ENCODE data around the gene TBCEL. TPM values are rescaled to one million over a fixed set of nuclear protein-coding genes. Genes with fewer than 3 reads are reported as not detected.
"Not testable (repeated sequence)": the region's sequence is repeated elsewhere in the genome, so short reads cannot be mapped to it uniquely, and the experiment has no call there.

TBCEL gene
- total and polyA plus RNA-seq, 3 donors from 2014 or later: 38.2 to 42.9 (median 42.7) TPM

DNA sequence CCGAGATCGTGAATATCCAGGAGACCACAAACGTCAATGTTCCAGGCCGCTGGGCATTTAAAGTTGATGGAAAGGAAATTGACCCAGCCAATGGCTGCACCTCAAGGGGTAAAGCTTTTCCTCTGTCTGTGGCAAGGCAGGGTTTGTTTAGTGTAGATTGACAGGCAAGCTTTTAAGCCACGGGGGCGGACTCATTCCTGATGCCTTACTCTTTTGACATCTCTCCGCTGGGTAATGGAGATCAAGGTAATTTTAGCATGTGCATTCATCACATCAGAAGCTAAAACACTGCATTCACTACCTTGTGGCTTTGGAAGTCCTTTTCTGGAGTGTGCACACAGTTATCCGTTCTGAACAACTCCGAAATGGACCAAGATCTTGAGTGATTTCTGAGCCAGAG lies 89.7 kb downstream of the TBCEL start:
- no peak for TF ChIP-seq POLR2A (IDR thresholded peaks at IDR 0.05)
- TF ChIP-seq, protein P1, sequence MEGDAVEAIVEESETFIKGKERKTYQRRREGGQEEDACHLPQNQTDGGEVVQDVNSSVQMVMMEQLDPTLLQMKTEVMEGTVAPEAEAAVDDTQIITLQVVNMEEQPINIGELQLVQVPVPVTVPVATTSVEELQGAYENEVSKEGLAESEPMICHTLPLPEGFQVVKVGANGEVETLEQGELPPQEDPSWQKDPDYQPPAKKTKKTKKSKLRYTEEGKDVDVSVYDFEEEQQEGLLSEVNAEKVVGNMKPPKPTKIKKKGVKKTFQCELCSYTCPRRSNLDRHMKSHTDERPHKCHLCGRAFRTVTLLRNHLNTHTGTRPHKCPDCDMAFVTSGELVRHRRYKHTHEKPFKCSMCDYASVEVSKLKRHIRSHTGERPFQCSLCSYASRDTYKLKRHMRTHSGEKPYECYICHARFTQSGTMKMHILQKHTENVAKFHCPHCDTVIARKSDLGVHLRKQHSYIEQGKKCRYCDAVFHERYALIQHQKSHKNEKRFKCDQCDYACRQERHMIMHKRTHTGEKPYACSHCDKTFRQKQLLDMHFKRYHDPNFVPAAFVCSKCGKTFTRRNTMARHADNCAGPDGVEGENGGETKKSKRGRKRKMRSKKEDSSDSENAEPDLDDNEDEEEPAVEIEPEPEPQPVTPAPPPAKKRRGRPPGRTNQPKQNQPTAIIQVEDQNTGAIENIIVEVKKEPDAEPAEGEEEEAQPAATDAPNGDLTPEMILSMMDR (IDR thresholded peaks at IDR 0.05): no peak
- no peak for DNase-seq
- Histone ChIP-seq H3K4me3 (no peak overlapping the region), H3K4me1 (peaks cover 7% of the 10 kb centered on the region), H3K27ac (no peak overlapping the region), H3K36me3 (ENCODE audit: low read depth, missing control alignments) (no peaks in the 10 kb centered on the region), H3K27me3 (no peaks in the 10 kb centered on the region), H3K9me3 (no peaks in the 10 kb centered on the region)
- WGBS, 2 donors: 78 to 85% methylated on average over 9 of the region's 9 CpGs
- intact Hi-C loops (cut with DNase I; ENCODE audit: low total_unique reads): loop anchor here (5.0 to 10.0 kb wide), 2 partner anchors 159 to 426 kb away; no protein-coding TSS in a partner anchor

GRCh38 chr11:121115024-121115423 lies 91.1 kb downstream of the TBCEL start:
- not testable (repeated sequence) for H3K4me1 ChIP-seq; H3K9me3 ChIP-seq; H3K36me3 ChIP-seq (ENCODE audit: low read depth, missing control alignments); H3K27ac ChIP-seq; H3K4me3 ChIP-seq; H3K27me3 ChIP-seq; DNase-seq
- WGBS, 2 donors: 63 to 94% methylated on average over 1 of the region's 1 CpG
- intact Hi-C loops (cut with DNase I; ENCODE audit: low total_unique reads): loop anchor here (10.0 kb wide), 1 partner anchor 160 kb away; no protein-coding TSS in a partner anchor

- no peaks in the 10 kb centered on the region for H3K4me1 ChIP-seq
- no peak for DNase-seq
- TF ChIP-seq POLR2A (IDR thresholded peaks at IDR 0.05): no peak
- 71 to 77% methylated on average over 6 of the region's 6 CpGs for WGBS, 2 donors
- H3K4me3 ChIP-seq: no peak overlapping the region
- no peak overlapping the region for H3K27ac ChIP-seq
- intact Hi-C loops (cut with DNase I; ENCODE audit: low total_unique reads): loop anchor here (10.0 kb wide), 1 partner anchor 163 kb away; no protein-coding TSS in a partner anchor
- H3K36me3 ChIP-seq (ENCODE audit: low read depth, missing control alignments): no peaks in the 10 kb centered on the region
- no peaks in the 10 kb centered on the region for H3K9me3 ChIP-seq
- H3K27me3 ChIP-seq: no peaks in the 10 kb centered on the region
Observed at GRCh38 chr11:121117788-121118187, 93.9 kb downstream of the TBCEL start.

DNA sequence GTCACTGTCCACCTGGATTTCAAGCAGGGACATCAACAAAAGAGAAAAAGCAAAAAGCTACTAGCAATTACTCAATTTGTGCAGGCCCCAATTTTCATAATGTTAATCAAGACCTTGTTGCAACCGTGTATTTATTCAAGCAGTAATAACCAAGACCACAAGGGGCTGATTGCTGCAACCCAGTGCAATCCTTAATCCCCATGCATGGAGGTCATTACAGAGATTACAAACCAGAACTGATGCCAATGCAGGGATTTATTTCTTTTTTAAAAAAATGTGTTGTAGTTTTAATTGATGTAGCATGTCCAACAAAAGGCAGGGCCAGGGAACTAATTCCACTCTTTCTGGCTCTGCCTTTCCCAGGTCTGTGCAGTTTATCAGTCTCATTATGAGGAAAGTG lies 95.5 kb downstream of the TBCEL start:
- 75 to 81% methylated on average over 1 of the region's 1 CpG for WGBS, 2 donors
- Histone ChIP-seq H3K4me3 (no peak overlapping the region), H3K27ac (no peak overlapping the region), H3K27me3 (no peaks in the 10 kb centered on the region), H3K9me3 (no peaks in the 10 kb centered on the region), H3K4me1 (no peaks in the 10 kb centered on the region), H3K36me3 (ENCODE audit: low read depth, missing control alignments) (no peaks in the 10 kb centered on the region)
- DNase-seq: no peak
- TF ChIP-seq, protein P1 (IDR thresholded peaks at IDR 0.05): no peak
- TF ChIP-seq POLR2A (IDR thresholded peaks at IDR 0.05): no peak
- intact Hi-C loops (cut with DNase I; ENCODE audit: low total_unique reads): loop anchor here (10.0 kb wide), 1 partner anchor 165 kb away; no protein-coding TSS in a partner anchor

DNA sequence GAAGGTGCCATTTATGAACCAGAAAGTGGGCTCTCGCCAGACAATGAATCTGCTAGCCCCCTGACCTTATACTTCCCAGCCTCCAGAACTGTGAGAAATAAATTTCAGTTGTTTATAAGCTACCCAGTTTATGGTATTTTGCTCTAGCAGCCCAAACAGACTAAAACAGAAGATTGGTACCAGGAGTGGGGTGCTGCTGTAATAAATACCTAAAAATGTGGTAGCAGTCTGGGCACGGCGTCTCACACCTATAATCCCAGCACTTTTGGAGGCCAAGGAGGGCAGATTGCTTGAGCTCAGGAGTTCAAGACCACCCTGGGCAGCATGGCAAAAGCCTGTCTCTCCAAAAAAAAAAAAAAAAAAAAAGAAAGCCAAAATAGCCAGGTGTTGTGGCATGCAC lies 98.4 kb downstream of the TBCEL start:
- H3K27me3 ChIP-seq: no peaks in the 10 kb centered on the region
- H3K9me3 ChIP-seq: no peaks in the 10 kb centered on the region
- no peak for TF ChIP-seq POLR2A (IDR thresholded peaks at IDR 0.05)
- TF ChIP-seq, protein P1 (IDR thresholded peaks at IDR 0.05): no peak
- H3K36me3 ChIP-seq (ENCODE audit: low read depth, missing control alignments): no peaks in the 10 kb centered on the region
- no peak overlapping the region for H3K4me3 ChIP-seq
- H3K27ac ChIP-seq: no peak overlapping the region
- intact Hi-C loops (cut with DNase I; ENCODE audit: low total_unique reads): no loop called here
- no peaks in the 10 kb centered on the region for H3K4me1 ChIP-seq
- no peak for DNase-seq
- WGBS, 2 donors: 97 to 98% methylated on average over 3 of the region's 3 CpGs

DNA sequence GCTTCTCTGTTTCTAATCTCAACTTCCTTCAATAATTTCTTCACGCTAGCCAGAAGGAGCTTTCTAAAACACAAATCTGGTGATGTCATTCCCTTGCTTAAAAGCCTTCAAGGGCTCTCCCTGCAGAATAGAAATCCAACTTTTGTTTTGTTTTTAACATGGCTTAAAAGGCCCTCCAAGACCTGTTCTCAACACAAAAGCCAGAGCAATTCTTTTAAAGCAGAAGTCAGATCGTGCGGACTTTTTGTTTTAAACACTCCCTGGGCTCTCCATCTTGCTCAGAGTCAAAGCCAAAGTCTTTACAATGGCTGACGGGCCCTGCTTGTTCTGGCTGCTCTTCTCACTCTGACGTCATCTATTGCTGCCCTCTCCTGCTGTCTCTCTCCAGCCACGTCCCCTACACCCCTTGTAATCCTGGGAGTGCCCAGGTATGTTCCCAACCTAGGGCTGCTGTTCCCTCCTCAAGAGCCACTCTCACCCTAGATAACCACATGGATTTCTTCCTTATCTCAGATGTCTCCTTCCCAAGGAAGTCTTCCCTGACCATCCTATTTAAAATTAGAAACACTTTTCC lies 99.7 kb downstream of the TBCEL start:
- TF ChIP-seq, protein P1 (IDR thresholded peaks at IDR 0.05): no peak
- no peak for TF ChIP-seq POLR2A (IDR thresholded peaks at IDR 0.05)
- WGBS, 2 donors: 93 to 94% methylated on average over 6 of the region's 6 CpGs
- H3K9me3 ChIP-seq: no peaks in the 10 kb centered on the region
- no peaks in the 10 kb centered on the region for H3K36me3 ChIP-seq (ENCODE audit: low read depth, missing control alignments)
- H3K27ac ChIP-seq: no peak overlapping the region
- no peak for DNase-seq
- H3K4me1 ChIP-seq: no peaks in the 10 kb centered on the region
- no peak overlapping the region for H3K4me3 ChIP-seq
- no peaks in the 10 kb centered on the region for H3K27me3 ChIP-seq
- intact Hi-C loops (cut with DNase I; ENCODE audit: low total_unique reads): no loop called here
